GM21526 (cell line): ENCODE data around the gene LYPD6B.

Experiments used
- ATAC-seq: cut with Tn5 transposase; IDR thresholded peaks from one replicate; pipeline ENCODE4 v1.9.1; 2021; ENCODE audit warnings: moderate library complexity; ENCODE audit not compliant: unreplicated experiment, low FRiP score

The LYPD6B gene

GRCh38 chr2:149037851-149038250, 648 bp upstream of the LYPD6B start:
- no peak for ATAC-seq

DNA sequence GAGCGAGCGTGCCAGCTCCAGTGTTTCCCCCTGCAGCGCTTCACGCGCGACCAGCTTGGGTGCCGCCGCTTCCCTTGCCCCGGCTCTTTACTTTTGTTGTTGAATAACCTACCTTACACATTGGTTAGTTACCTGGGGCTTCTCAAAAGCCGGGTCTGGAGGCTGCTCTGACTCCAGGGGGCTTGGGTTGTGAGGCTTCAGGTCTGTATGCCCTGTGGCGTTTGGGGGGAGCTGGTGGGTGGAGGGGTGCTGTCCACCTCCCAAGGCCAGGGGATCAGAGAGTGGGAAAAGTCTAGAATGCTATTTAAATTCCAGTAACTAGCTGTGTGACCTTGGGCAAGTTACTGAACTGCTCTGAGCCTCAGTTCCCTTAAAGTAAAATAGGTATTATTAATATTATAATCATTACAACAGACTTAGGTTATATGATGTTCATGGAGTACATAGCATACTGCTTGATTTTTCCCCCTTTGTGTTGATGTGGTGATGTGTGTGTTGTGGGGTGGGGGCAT, 770 bp downstream of the LYPD6B start:
- ATAC-seq = no peak

- no peak for ATAC-seq
Measured at GRCh38 chr2:149040451-149040850, 2.0 kb downstream of the LYPD6B start.

DNA sequence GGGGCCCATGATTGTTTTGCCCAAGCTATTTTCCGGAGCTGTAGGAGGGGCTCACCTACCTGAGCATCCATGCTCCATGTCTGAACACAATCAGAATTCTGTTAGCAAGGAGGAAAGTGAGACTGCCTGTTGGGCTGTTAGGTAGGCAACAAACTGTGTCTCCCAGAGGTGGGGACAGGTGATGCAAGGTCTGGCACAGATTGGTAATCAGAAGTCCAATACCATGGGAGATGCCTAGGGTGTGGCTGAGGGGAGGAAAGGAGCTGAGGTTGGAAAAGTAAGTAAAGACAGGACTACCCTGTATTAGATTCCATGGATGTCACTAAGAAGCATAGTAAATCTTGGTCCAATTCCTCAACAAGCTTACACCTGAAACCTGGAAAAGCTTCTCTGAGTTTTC, 3.0 kb downstream of the LYPD6B start:
- ATAC-seq = no peak

GRCh38 chr2:149042881-149043280, 4.4 kb downstream of the LYPD6B start:
- ATAC-seq = no peak

DNA sequence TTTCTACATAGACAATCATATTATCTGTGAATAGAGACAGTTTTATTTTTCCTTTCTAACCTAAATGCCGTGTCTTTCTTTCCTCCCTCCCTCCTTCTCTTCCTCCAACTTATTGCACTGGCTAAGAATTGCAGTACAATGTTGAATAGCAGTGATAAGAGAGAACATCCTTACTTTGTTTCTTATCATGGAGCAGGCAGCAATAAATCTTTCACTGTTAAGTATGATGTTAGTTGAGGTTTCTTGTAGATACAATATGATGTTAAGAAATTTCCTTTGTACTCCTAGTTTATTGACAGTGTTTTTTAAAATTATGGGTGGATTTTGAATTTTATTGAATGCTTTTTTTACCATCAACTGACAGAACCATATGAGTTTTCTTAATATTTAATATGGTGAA, 6.0 kb downstream of the LYPD6B start:
- ATAC-seq = no peak

GRCh38 chr2:149047118-149047517, 8.6 kb downstream of the LYPD6B start:
- ATAC-seq = no peak

- no peak for ATAC-seq
Measured at GRCh38 chr2:149049142-149049541, 10.6 kb downstream of the LYPD6B start.

GRCh38 chr2:149050188-149050587, 11.7 kb downstream of the LYPD6B start:
- ATAC-seq = peak; percentile 97

DNA sequence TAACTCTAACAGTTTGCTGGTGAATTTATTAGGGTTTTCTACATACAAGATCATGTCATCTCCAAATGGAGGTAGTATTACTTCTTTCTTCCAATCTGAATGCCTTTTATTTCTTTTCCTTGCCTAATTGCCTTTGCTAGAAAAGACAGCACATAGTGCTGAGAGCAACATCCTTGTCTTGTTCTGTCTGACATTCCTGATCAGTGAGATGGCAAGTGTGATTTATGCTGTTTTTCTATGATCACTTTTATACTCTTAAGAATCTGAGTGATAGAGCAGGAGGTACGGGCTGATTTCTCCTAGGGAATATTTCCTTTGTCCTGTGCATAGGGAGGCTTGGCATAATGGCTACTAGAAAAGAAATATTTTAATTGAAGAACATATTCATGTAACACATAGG, 17.3 kb downstream of the LYPD6B start:
- ATAC-seq = no peak

- ATAC-seq = no peak
Measured at GRCh38 chr2:149056541-149057255, 18.2 kb downstream of the LYPD6B start.

DNA sequence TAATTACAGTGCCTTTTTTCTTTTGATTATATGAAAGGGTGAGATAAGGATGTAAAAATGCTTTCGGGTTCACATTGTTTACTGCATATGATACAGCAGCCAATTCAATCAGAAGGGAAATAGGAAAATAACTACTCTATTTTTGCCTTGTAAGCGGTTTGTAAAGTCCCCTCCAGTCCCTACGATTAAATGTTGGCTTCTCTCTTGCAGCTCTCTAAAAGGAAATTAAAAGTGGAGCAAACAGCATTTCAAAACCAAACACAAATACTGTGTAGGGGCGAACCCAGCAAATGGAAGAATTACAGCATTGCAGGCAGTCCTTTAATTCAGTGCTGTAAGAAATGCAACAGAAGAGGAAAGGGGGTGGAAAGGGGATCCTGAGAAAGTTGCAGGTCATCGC, 18.9 kb downstream of the LYPD6B start:
- ATAC-seq = no peak

GRCh38 chr2:149058936-149059335, 20.4 kb downstream of the LYPD6B start:
- no peak for ATAC-seq

- no peak for ATAC-seq
Measured at GRCh38 chr2:149059822-149060221, 21.3 kb downstream of the LYPD6B start.

DNA sequence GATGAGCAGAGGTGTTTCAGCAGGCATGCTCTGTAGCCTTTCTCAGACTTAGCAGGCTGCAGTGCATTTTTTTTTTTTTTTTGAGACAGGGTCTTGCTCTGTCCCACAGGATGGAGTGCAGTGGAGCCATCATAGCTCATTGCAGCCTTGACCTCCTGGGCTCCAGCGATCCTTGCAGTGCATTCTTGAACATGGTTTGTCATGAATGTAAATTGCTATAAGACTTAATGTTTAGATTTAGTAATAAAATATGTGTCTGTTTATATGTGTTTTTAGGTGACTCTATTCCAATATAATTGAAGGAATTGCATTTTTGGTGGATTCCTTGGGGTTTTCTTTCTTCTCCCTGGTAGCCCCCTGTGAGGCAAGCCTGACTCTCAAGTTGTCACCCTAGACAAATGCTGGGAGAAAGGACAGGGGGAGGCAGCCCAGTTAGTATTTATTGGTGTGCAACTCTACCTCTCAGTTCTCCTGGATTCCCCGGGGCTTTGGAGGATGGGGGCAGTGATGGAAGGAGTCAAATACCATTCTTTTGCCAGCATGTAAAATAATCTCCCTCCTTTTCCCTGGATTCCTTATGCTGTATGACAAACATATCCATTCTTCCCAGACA, 22.7 kb downstream of the LYPD6B start:
- no peak for ATAC-seq

- no peak for ATAC-seq
Measured at GRCh38 chr2:149062531-149062930, 24.0 kb downstream of the LYPD6B start.

DNA sequence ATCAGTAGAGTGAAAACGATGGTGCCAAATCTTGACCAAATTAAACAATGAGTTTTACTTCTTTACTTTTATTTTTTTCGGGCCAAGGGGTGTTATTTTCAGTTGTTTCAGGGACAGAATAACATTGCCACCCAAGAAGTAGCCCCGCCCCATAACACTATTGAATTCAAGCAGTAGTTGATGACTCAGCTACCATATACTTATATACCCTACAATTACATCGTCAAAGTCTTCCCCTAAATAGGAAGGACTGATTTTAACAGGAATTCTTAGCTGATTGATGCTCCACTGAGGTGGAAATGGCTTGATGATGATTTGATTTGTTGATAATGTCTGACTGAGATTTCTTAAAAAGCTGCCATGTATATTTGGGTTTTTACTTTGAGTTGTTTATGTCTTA, 24.7 kb downstream of the LYPD6B start:
- no peak for ATAC-seq

GRCh38 chr2:149064365-149064841, 25.9 kb downstream of the LYPD6B start:
- ATAC-seq = no peak

- no peak for ATAC-seq
Measured at GRCh38 chr2:149064856-149065630, 26.5 kb downstream of the LYPD6B start.

GRCh38 chr2:149068225-149068995, 29.9 kb downstream of the LYPD6B start:
- no peak for ATAC-seq
